PC-3 (cell line): ENCODE measurements around the gene DDX46.

Experiments used
- CTCF ChIP-seq: fragments of 300-600 bp; sonication (generic); conservative IDR thresholded peaks from 2 replicates; pipeline ENCODE4 v1.5.1; 2017; ENCODE audit warnings: antibody characterized with exemption, low read depth, mild to moderate bottlenecking, low read length
- EZH2 ChIP-seq: fragments of 300-600 bp; sonication (generic); IDR thresholded peaks from one replicate; pipeline ENCODE4 v1.6.1; 2017; ENCODE audit warnings: antibody characterized with exemption, mild to moderate bottlenecking, low read length; ENCODE audit not compliant: unreplicated experiment
- EZH2phosphoT487 ChIP-seq: fragments of 300-600 bp; sonication (generic); IDR thresholded peaks from 2 replicates; pipeline ENCODE4 v1.6.1; 2018; ENCODE audit warnings: mild to moderate bottlenecking, antibody characterized with exemption, low read length, borderline replicate concordance

- TF ChIP-seq CTCF, result no peak
- no peak for TF ChIP-seq EZH2phosphoT487
- no peak for TF ChIP-seq EZH2
Measured at GRCh38 chr5:134772461-134773125, 14.0 kb downstream of the DDX46 start.
